Motor neuron (in vitro differentiated cells): Measurements from ENCODE around the gene ACAN. TPM values are rescaled to one million over a fixed set of nuclear protein-coding genes. Genes with fewer than 3 reads are reported as not detected.

Experiments
- ATAC-seq, 8 experiments: fragments of 200-7000 bp; cut with Tn5 transposase; replicated peaks in 6 of 8; 2 replicates each; pipeline ENCODE4 v1.8.0; 2021; ENCODE audit warnings: mild to moderate bottlenecking in 8 of 8, moderate library complexity in 8 of 8
- H3K27ac ChIP-seq, 2 donors: fragments of 250-450 bp; sonication (Bioruptor Pico); 2 replicates each; pipeline ENCODE4 v1.9.0; 2021; ENCODE audit warnings: antibody characterized with exemption in 2 of 2, mild to moderate bottlenecking in 2 of 2, moderate library complexity in 1 of 2
- H3K4me1 ChIP-seq, 2 donors: fragments of 250-450 bp; sonication (Bioruptor Pico); replicated peaks in 1 of 2; 2 replicates each; pipeline ENCODE4 v1.6.1; 2021; ENCODE audit warnings: antibody characterized with exemption in 2 of 2, mild to moderate bottlenecking in 2 of 2, moderate library complexity in 1 of 2
- H3K4me3 ChIP-seq, 5 donors: fragments of 250-450 bp; sonication (Bioruptor Pico); 2 replicates each; pipeline ENCODE4 v1.9.0; 2021; ENCODE audit warnings: antibody characterized with exemption in 5 of 5, mild to moderate bottlenecking in 5 of 5, moderate library complexity in 4 of 5
- WGBS, 10 experiments: fragments of 450-650 bp; shearing (Covaris generic); methylation state at CpG; one replicate each; pipeline ENCODE4 v1.0.0; 2022; 5-methylcytosine and 5-hydroxymethylcytosine counted together
- in situ Hi-C, 9 experiments: fragments of 400-800 bp; cut with MboI; loops; one replicate each; pipeline ENCODE4 v1.15.0; 2021; ENCODE audit warnings: low sequenced_read_pairs in 9 of 9, low pct_unique_long_range_greater_than_20kb in 2 of 9; ENCODE audit not compliant: unreplicated experiment in 9 of 9
- total RNA-seq, 8 experiments: library from RNA; unstranded; fragments of 300-600 nt; gene quantifications; 2 replicates each; pipeline versions ENCODE4 v1.2.3 to v1.2.4, GENCODE V29; 2022

The ACAN gene
- total RNA-seq, 8 experiments from 2014 or later, result under 0.01 to 1.1 (median 0.24) TPM; not detected in 1

- H3K4me3 ChIP-seq, result no peak overlapping the region
- no peaks in the 10 kb centered on the region for H3K4me1 ChIP-seq
- in situ Hi-C loops, result no loop called here
- no peak for ATAC-seq
- no peak overlapping the region for H3K27ac ChIP-seq
Measured at GRCh38 chr15:88788816-88789215, 14.4 kb upstream of the ACAN start.

- 50 to 100% (median 86%) methylated on average over 1 to 6 of the region's 7 CpGs; no CpG with 5 or more reads in 2 of the 10 experiments for WGBS, 10 experiments
- H3K4me1 ChIP-seq, result no peaks in the 10 kb centered on the region
- no peak for ATAC-seq
- no peak overlapping the region for H3K27ac ChIP-seq
- in situ Hi-C loops, result no loop called here
- H3K4me3 ChIP-seq, result no peak overlapping the region
Measured at GRCh38 chr15:88790486-88790885, 12.8 kb upstream of the ACAN start.

GRCh38 chr15:88791637-88792036 lies 11.6 kb upstream of the ACAN start:
- H3K4me1 ChIP-seq, result no peaks in the 10 kb centered on the region
- 11 to 100% (median 86%) methylated on average over 1 of the region's 1 CpG; no CpG with 5 or more reads in 5 of the 10 experiments for WGBS, 10 experiments
- no peak overlapping the region for H3K27ac ChIP-seq
- H3K4me3 ChIP-seq, result no peak overlapping the region
- in situ Hi-C loops, result no loop called here
- peak in 2 of 8 experiments; percentile 31 to 45 for ATAC-seq

- no peak overlapping the region for H3K27ac ChIP-seq
- H3K4me1 ChIP-seq, result no peaks in the 10 kb centered on the region
- in situ Hi-C loops, result no loop called here
- no peak overlapping the region for H3K4me3 ChIP-seq
- 16 to 71% (median 35%) methylated on average over 2 to 15 of the region's 22 CpGs; no CpG with 5 or more reads in 2 of the 10 experiments for WGBS, 10 experiments
- ATAC-seq, result no peak
Measured at GRCh38 chr15:88792342-88793282, 10.6 kb upstream of the ACAN start.

- no peak for ATAC-seq
- 25 to 100% (median 86%) methylated on average over 1 to 5 of the region's 5 CpGs; no CpG with 5 or more reads in 1 of the 10 experiments for WGBS, 10 experiments
- in situ Hi-C loops, result no loop called here
- Histone ChIP-seq H3K27ac (no peak overlapping the region), H3K4me3 (no peak overlapping the region), H3K4me1 (no peaks in the 10 kb centered on the region)
Measured at GRCh38 chr15:88794001-88794400, 9.2 kb upstream of the ACAN start.

GRCh38 chr15:88797663-88798339 lies 5.4 kb upstream of the ACAN start:
- in situ Hi-C loops, result no loop called here
- 37 to 100% (median 66%) methylated on average over 2 to 7 of the region's 7 CpGs for WGBS, 10 experiments
- Histone ChIP-seq H3K4me1 (peaks cover 0 to 5% of the 10 kb centered on the region in 2 donors), H3K4me3 (no peak overlapping the region), H3K27ac (no peak overlapping the region)
- ATAC-seq, result no peak

GRCh38 chr15:88799341-88799740 lies 3.9 kb upstream of the ACAN start:
- 33 to 100% (median 83%) methylated on average over 1 to 4 of the region's 4 CpGs; no CpG with 5 or more reads in 4 of the 10 experiments for WGBS, 10 experiments
- Histone ChIP-seq H3K4me1 (peaks cover 0 to 5% of the 10 kb centered on the region in 2 donors), H3K27ac (no peak overlapping the region), H3K4me3 (no peak overlapping the region)
- in situ Hi-C loops, result no loop called here
- no peak for ATAC-seq

- Histone ChIP-seq H3K27ac (no peak overlapping the region), H3K4me1 (peaks cover 0 to 5% of the 10 kb centered on the region in 2 donors), H3K4me3 (no peak overlapping the region)
- WGBS, 10 experiments, result 14 to 60% (median 20%) methylated on average over 1 of the region's 1 CpG; no CpG with 5 or more reads in 5 of the 10 experiments
- ATAC-seq, result no peak
- in situ Hi-C loops, result no loop called here
Measured at GRCh38 chr15:88800026-88800425, 3.2 kb upstream of the ACAN start.

- in situ Hi-C loops, result no loop called here
- ATAC-seq, result no peak
- no peak overlapping the region for H3K27ac ChIP-seq
- 27 to 100% (median 57%) methylated on average over 1 to 4 of the region's 4 CpGs; no CpG with 5 or more reads in 2 of the 10 experiments for WGBS, 10 experiments
- H3K4me1 ChIP-seq, result peaks cover 0 to 5% of the 10 kb centered on the region in 2 donors
- no peak overlapping the region for H3K4me3 ChIP-seq
Measured at GRCh38 chr15:88800738-88801137, 2.5 kb upstream of the ACAN start.

- Histone ChIP-seq H3K4me3 (peak overlapping the region; percentile 37 to 46 (median 42)), H3K4me1 (peaks cover 0 to 5% of the 10 kb centered on the region in 2 donors), H3K27ac (no peak overlapping the region)
- peak in 1 of 8 experiments; percentile 2 for ATAC-seq
- WGBS, 10 experiments, result 0 to 67% (median 25%) methylated on average over 1 to 7 of the region's 20 CpGs; no CpG with 5 or more reads in 4 of the 10 experiments
- in situ Hi-C loops, result no loop called here
Measured at GRCh38 chr15:88802250-88802990, 816 bp upstream of the ACAN start.

GRCh38 chr15:88802991-88803240 lies 320 bp upstream of the ACAN start:
- peak in 1 of 8 experiments; percentile 56 for ATAC-seq
- Histone ChIP-seq H3K27ac (no peak overlapping the region), H3K4me3 (peak overlapping the region; percentile 37 to 46 (median 42)), H3K4me1 (peaks cover 0 to 5% of the 10 kb centered on the region in 2 donors)
- 0 to 2% methylated on average over 2 to 11 of the region's 28 CpGs; no CpG with 5 or more reads in 8 of the 10 experiments for WGBS, 10 experiments
- in situ Hi-C loops, result no loop called here

- in situ Hi-C loops, result no loop called here
- no peak for ATAC-seq
- no peak overlapping the region for H3K27ac ChIP-seq
- H3K4me1 ChIP-seq, result peaks cover 0 to 5% of the 10 kb centered on the region in 2 donors
- peak overlapping the region in 4 of 5 donors; percentile 37 to 46 (median 44) for H3K4me3 ChIP-seq
- 6 to 57% (median 43%) methylated on average over 2 to 3 of the region's 10 CpGs; no CpG with 5 or more reads in 5 of the 10 experiments for WGBS, 10 experiments
Measured at GRCh38 chr15:88803920-88804247, 648 bp downstream of the ACAN start.

GRCh38 chr15:88804257-88804656 lies 1.0 kb downstream of the ACAN start:
- Histone ChIP-seq H3K4me1 (peaks cover 0 to 5% of the 10 kb centered on the region in 2 donors), H3K27ac (no peak overlapping the region), H3K4me3 (no peak overlapping the region)
- in situ Hi-C loops, result no loop called here
- 40 to 74% (median 60%) methylated on average over 1 to 7 of the region's 10 CpGs; no CpG with 5 or more reads in 3 of the 10 experiments for WGBS, 10 experiments
- no peak for ATAC-seq
